GM21723 (cell line): ENCODE results near the gene GOSR1.
"Not testable (repeated sequence)": the region's sequence is repeated elsewhere in the genome, so short reads cannot be mapped to it uniquely, and the experiment has no call there.

Source experiments
- ATAC-seq: cut with Tn5 transposase; IDR thresholded peaks from one replicate; pipeline ENCODE4 v1.9.1; 2021; ENCODE audit warnings: mild to moderate bottlenecking, moderate library complexity; ENCODE audit not compliant: unreplicated experiment

GOSR1 gene

DNA sequence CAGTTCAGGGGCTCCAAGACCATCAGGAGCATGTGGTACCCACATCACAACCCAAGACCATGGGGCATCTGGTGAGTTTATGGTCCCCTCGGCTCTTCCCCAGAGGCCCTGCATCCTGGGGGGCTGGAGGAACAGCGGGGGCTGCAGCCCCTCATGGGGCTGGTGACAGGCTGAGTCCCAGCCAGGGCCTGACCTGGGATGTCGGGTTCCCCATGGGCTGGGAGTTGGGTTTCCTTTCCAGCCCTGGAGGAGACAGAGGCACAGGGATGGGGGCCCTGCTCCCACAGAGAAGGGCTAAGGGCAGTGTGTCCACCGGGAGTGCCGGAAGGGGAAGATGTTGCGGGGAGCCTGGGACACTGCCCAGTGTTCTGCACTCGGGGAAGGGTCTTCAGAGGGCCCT is 82.4 kb downstream of the GOSR1 start:
- no peak for ATAC-seq

- ATAC-seq = not testable (repeated sequence)
These were observed 83.2 kb downstream of the GOSR1 start for GRCh38 chr17:30560117-30561026.

DNA sequence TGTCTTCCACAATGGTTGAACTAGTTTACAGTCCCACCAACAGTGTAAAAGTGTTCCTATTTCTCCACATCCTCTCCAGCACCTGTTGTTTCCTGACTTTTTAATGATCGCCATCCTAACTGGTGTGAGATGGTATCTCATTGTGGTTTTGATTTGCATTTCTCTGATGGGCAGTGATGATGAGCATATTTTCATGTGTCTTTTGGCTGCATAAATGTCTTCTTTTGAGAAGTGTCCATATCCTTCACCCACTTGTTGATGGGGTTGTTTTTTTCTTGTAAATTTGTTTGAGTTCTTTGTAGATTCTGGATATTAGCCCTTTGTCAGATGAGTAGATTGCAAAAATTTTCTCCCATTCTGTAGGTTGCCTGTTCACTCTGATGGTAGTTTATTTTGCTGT is 84.6 kb downstream of the GOSR1 start:
- not testable (repeated sequence) for ATAC-seq

DNA sequence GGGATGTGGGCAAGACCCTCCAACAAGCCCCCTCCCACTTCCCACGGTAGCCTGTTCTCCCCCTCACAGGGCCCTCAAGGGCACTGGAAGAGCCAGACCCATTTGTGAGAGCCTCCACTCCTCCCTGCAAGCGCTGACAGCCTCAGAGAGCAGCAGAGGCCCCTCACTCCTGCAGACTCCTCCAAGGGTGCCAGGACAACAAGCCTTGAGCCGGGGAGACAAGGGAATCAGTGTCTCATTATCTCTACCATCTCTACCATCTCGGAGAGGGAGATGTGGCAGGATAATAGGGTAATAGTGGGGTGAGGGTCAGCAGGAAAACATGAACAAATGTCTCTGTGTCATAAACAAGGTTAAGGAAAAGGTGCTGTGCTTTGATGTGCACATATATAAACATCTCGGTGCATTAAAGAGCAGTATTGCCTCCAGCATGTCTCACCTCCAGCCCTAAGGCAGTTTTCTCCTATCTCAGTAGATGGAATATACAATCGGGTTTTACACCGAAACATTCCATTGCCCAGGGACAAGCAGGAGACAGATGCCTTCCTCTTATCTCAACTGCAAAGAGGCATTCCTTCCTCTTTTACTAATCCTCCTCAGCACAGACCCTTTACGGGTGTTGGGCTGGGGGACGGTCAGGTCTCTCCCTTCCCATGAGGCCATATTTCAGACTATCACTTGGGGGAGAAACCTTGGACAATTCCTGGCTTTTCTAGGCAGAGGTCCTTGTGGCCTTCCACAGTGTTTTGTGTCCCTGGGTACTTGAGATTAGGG is 86.1 kb downstream of the GOSR1 start:
- not testable (repeated sequence) for ATAC-seq

GRCh38 chr17:30563905-30564390 is 86.7 kb downstream of the GOSR1 start:
- ATAC-seq = not testable (repeated sequence)

GRCh38 chr17:30564422-30565072 is 87.3 kb downstream of the GOSR1 start:
- not testable (repeated sequence) for ATAC-seq

DNA sequence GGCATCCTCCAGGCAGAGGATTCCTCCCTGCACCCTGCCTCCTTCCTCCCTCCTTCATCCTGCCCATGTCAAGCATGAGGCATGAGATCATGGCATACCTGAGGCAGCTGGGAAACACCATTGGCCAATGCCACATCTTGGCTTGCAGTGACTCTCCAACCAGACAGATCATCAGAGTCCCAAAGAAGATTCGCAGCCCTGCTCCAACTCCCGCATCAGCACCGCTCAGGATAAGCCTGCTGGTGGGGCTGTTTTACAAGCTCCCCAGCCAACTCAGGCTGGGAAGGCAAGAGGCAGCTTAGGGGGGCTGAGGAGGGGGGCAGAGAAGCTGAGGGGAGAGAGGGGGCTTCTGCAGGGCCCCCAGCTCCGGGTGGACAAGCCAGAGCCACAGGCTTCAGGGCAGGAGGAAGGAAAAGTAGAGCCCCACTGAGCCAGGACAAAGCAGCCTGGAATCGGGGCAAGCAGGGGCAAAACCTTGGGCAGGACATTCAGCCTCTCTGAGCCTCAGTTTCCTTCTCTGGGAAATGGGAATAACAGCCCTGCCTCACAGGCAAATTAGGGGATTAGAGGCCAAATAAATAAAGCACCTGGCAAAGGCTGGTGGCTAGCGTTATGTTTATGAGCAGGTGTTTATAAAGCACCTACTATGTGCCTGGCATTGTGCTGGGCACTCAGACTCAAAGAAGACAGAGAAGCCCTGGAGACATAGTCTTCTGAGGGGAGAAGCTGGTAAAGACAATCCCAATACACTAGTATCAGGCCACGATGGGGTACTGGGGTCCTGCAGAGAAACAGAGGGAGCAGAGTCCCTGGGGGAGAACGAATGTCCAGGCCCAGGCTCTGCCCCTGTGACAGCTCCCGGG is 88.1 kb downstream of the GOSR1 start:
- ATAC-seq = no peak

DNA sequence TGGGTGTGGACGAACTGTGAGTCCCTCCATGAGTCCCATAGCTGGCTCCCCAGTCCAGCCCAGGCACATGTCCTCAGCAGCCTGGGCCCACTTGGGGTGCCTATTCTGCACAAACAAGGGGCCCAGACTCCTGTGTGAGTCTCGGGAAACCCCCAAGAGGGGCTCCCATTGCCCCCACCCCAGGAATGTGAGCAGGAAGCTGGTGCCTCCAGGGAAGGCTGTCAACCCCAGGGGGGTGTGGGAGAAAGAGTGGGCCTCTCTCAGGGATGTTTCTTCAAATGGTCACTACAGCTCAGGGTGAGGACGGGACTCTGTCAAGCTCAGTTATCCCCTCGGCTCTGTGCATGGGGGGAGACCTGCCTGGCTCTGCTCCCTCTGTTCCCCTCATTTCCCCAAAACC is 88.9 kb downstream of the GOSR1 start:
- not testable (repeated sequence) for ATAC-seq

DNA sequence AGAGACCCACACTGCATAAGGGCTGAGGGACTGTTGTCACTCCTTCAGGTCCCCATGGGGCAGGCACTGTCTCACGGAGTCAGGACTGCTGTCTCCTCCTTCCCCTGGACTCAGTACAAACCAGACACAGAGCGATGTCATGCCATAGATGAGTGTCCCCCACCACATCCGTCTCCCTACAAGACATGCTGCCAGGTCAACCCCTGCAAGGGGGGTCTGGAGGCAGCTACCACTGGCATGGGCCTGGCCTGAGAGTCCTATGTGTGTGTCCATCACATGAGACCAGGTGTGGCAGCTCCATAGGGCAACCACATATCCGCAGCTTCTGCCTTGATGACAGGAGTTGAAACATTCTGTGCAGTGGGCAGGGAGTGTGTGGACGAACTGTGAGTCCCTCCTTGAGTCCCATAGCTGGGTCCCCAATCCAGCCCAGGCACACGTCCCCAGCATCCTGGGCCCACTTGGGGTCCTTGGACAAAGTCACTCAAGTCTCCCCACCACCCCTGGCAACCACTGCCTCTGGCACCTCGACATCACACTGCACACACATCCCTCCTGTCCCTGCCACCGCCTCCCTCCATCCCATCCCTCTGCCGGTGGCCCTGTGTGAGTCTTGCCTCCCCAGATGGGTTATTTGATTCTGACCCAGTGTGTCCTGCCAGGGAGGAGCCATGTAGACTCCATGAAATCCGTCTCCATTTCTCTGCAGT is 89.5 kb downstream of the GOSR1 start:
- not testable (repeated sequence) for ATAC-seq

DNA sequence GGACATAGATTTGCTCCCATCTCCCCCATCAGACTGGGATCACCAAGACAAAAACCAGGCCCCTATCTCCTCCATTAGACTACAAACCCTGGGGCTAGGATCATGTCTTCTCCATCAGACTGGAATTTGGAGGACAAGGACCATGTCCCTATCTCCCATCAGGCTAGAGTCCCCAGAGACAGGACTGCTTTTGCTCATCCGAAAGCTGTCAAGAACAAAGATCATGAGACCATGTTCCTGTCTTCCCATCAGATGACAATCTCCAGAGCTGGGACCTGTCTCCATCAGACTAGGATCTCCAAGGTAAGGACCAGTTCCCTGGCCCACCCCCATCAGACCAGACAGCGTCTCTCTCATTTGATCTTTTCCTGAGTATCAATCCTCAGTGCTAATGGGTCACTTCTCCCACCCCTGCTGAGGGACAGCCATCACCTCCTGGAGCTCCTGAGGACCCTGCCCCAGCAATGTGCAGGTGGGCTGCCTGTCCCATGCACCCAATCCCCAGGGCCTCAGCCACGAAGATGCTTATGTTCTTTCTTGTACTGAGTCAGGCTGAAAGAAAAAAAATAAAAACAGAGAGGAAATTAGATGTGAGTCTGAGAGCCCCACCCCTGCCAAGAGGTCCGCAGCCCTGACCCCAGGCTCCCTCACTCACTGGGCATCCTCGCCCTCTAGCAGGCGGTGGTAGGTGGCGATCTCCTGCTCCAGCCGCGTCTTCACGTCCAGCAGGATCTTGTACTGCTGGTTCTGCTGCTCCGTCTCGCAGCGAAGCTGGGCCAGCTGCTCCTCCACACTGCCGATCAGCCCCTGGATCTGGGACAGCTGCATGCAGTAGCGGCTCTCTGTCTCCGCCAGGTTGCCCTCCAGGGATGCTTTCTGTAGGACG is 90.3 kb downstream of the GOSR1 start:
- ATAC-seq = no peak

DNA sequence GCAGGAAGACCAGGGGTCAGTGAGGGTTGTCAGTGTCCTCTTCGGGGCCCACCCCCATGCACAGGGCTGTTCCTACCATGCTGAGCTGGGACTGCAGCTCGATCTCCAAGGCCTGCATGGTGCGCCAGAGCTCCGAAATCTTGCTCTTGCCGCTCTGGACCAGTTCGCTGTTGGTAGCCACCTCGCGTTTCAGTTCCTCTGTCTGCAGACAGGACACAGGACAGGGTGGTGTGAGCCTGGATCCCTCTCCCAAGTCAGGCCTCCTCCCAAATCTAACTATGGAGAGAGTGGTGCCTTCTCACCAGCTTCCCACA is 90.9 kb downstream of the GOSR1 start:
- no peak for ATAC-seq

DNA sequence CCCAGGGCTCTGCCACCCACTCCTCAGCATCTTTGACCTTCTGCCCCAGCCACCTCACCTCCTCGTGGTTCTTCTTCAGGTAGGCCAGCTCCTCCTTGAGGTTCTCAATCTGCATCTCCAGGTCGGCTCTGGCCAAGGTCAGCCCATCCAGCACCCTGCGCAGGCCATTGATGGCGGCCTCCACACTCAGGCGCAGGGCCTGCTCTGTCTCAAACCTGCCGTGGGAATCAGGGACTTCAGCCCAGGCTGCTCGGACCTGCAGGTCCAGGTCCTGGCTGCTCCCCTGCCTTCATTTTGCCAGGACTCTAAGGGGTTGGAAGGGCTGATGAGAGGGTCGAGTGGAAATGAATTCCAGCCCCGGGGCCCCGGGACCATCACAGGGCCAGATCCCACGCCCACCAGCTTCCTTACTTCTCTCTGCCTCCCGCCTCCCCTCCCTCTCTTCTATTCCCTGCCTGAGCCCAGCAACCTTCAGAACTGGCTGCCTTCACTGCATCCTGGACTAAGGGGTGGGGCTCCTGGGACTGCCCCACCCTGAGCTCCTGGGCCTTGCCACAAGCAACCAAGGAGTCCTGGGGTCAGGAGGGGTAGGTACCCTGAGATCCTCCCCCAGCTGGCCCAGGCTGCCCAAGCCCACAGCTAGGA is 92.4 kb downstream of the GOSR1 start:
- not testable (repeated sequence) for ATAC-seq

DNA sequence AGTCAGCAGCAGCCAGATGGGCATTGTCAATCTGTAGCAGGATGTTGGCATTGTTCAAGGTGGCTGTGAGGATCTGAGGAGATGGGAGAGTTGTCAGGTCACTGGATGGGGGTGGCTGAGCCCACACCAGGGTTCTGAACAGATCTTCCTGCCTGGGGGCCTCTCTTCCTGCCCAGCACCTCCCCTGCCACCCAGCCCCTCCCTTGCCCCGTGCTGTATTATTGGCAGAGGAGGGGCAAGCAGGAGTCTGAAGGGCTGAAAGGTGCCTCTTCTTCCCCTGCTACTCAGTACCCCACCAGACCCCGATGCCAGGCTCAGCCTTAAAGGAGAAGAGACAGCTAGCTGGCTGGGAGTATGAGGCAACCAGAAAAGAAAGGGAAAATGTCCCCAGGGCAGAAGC is 93.0 kb downstream of the GOSR1 start:
- no peak for ATAC-seq

DNA sequence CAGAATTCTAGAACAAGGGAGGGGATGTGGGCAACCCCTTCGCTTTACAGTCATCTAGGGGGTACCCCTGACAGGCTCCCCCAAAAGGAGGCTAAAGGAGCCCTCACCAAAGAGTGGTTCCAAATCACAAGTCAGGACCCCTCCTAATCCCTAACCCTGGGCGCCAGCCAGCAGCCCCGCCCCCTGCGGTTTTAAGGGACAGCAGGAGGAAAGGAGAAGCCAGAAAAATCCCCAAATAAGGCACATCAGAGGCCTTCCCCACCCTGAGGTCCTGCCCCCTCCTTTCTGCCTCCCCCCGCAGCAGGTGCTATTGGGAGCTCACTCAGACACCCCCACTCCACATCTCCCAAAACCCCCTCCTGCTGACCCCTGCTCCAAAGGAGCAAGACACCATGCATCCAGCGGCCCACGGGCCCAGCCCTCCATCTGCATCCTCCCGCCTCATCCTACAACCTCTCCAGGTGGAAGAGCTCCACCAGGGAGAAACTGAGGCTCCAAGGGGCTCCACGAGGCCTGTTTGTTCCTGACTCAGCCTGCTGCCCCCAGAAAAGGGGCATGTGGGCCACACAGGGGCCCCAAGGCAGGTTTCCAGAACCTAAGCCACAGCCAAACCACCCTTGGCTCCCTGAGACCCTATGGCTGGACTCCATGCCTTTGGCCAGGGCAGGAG is 93.5 kb downstream of the GOSR1 start:
- ATAC-seq = no peak

DNA sequence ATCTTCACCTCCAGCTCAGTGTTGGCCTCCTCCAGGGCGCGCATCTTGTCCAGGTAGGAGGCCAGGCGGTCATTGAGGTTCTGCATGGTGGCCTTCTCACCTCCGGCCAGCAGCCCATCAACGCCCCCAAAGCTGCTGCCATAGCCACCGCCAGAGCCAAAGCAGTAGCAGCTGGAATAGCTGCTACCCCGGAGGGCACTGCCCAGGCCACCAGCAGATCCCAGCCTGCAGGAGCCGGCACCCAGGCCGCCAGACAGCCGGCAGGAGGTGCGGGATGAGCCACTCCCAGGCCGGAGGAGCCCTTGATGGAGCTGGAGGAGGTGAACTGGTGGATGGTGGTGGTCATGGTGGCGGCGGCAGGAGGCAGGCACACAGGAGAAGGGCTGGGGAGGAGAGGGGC is 94.2 kb downstream of the GOSR1 start:
- ATAC-seq = not testable (repeated sequence)

GRCh38 chr17:30571921-30572320 is 94.7 kb downstream of the GOSR1 start:
- ATAC-seq = no peak

GRCh38 chr17:30572651-30573554 is 95.7 kb downstream of the GOSR1 start:
- not testable (repeated sequence) for ATAC-seq
